ENCODE measurements around the gene SLC26A4. TPM values are rescaled to one million over a fixed set of nuclear protein-coding genes. Genes with fewer than 3 reads are reported as not detected.

Gene SLC26A4
- total and polyA plus RNA-seq, 7 donors, result 0.08 to 0.94 (median 0.18) TPM

DNA sequence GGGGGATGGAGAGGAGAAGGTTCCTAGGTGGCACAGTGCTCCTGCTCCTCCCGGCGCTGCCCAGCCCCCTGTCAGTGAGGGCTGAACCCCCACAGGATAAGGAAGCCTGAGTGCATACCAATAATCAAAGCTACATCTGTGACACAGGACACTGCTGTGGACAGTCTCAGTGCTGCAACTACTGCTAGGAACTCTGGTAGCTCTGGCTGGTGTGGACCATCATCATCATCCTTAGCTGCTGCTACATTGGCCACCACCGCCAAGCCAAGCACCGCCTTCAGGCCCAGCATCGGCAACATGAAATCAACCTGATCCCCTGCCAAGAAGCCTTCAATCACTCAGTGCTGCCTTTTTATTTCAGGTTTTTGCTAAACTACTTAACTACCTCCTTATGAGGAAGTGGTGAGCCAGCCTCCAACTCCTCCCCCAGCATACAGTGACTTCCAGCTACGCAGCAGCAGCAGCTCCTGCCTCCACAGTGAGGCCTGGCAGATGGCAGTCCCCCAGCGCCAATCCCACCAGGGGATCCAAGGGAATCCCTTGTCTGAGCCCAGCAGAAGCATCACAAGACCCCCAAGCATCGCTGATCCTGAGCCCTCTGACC, 32.1 kb upstream of the SLC26A4 start:
- no peaks in the 10 kb centered on the region for H3K27me3 ChIP-seq (ENCODE audit: insufficient read depth in 3 of 3, low read length in 2 of 3)
- no peak for DNase-seq
- WGBS, 3 donors, result 87 to 92% (median 91%) methylated on average over 8 of the region's 8 CpGs

DNA sequence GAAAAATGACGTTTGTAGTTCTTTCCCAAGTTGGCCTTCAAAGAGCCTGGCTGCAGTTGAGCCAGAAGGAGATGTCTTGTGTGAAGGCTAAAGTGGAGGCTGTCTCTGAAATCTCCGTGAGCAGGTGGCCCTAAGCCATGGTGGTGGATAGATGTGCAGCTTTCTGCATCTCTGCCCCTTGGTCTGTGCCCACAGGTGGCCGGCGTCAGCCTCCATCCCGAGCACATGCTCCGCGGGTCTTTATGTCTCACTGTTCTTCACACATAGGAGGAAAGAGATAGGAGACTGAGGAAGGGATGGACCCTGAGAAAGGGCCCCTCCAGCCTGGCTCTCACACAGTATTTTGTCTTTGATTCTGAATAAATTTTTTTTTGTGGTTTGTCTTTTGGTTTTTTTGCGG, 30.3 kb upstream of the SLC26A4 start:
- Histone ChIP-seq H3K36me3 (ENCODE audit: insufficient read depth in 1 of 2, low read depth in 1 of 2) (peaks cover 0 to 4% of the 10 kb centered on the region in 2 donors), H3K27me3 (ENCODE audit: insufficient read depth in 3 of 3, low read length in 2 of 3) (no peaks in the 10 kb centered on the region), H3K27ac (no peak overlapping the region), H3K4me3 (no peak overlapping the region), H3K9me3 (no peaks in the 10 kb centered on the region), H3K4me1 (no peaks in the 10 kb centered on the region)
- 89 to 93% (median 91%) methylated on average over 8 of the region's 8 CpGs for WGBS, 3 donors
- DNase-seq, result no peak
- intact Hi-C loops (cut with DNase I), result no loop called here
- ATAC-seq, result no peak
- no peak for TF ChIP-seq CTCF (IDR thresholded peaks at IDR 0.05)

More for the DNA sequence above, 32.1 kb upstream of the SLC26A4 start:
- no peaks in the 10 kb centered on the region for H3K4me1 ChIP-seq
- intact Hi-C loops (cut with DNase I), result loop anchor here in 1 of 2 donors (5.0 kb wide), 1 partner anchor 94 kb away; no protein-coding TSS in a partner anchor
- H3K9me3 ChIP-seq, result no peaks in the 10 kb centered on the region
- ATAC-seq, result no peak
- peaks cover 0 to 10% of the 10 kb centered on the region in 2 donors for H3K36me3 ChIP-seq (ENCODE audit: insufficient read depth in 1 of 2, low read depth in 1 of 2)
- TF ChIP-seq CTCF (IDR thresholded peaks at IDR 0.05), result no peak
- no peak overlapping the region for H3K27ac ChIP-seq
- H3K4me3 ChIP-seq, result no peak overlapping the region

- Histone ChIP-seq H3K27ac (no peak overlapping the region), H3K4me3 (no peak overlapping the region), H3K36me3 (ENCODE audit: insufficient read depth in 1 of 2, low read depth in 1 of 2) (peaks cover 0 to 4% of the 10 kb centered on the region in 2 donors), H3K27me3 (ENCODE audit: insufficient read depth in 3 of 3, low read length in 2 of 3) (no peaks in the 10 kb centered on the region), H3K4me1 (no peaks in the 10 kb centered on the region), H3K9me3 (no peaks in the 10 kb centered on the region)
- no peak for TF ChIP-seq CTCF (IDR thresholded peaks at IDR 0.05)
- ATAC-seq, result no peak
- DNase-seq, result no peak
- WGBS, 3 donors, result 90 to 91% (median 91%) methylated on average over 12 of the region's 12 CpGs
- intact Hi-C loops (cut with DNase I), result no loop called here
Observed at GRCh38 chr7:107631588-107632491, 28.8 kb upstream of the SLC26A4 start.

DNA sequence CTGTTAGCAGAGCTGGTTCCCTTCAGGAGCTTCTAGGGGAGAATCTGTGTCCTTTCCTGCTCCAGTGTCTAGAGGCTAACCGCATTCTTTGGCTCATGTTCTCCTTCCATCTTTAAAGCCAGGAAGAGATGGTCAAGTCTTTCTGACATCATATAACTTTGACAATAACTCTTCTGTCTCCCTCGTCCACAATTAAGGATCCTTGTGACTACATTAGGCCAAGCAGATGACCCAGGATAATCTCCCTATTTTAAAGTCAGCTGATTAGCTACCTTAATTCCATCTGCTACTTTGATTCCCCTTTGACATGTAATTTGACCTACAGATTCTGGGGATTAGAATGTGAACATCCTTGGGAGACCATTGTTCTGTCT, 28.1 kb upstream of the SLC26A4 start:
- no peaks in the 10 kb centered on the region for H3K9me3 ChIP-seq
- no peak for TF ChIP-seq CTCF (IDR thresholded peaks at IDR 0.05)
- H3K27me3 ChIP-seq (ENCODE audit: insufficient read depth in 3 of 3, low read length in 2 of 3), result no peaks in the 10 kb centered on the region
- peaks cover 0 to 4% of the 10 kb centered on the region in 2 donors for H3K36me3 ChIP-seq (ENCODE audit: insufficient read depth in 1 of 2, low read depth in 1 of 2)
- DNase-seq (no peak), ATAC-seq (no peak)
- H3K27ac ChIP-seq, result no peak overlapping the region
- H3K4me3 ChIP-seq, result no peak overlapping the region
- no peaks in the 10 kb centered on the region for H3K4me1 ChIP-seq
- intact Hi-C loops (cut with DNase I), result no loop called here
- WGBS, 3 donors, result 81 to 95% (median 92%) methylated on average over 2 of the region's 2 CpGs
